HG02610 (cell line): ENCODE measurements around the gene RABEP1.
A peak's percentile ranks its signal among the peaks of the same experiment; 100 is the strongest.

Experiments
- ATAC-seq: cut with Tn5 transposase; IDR thresholded peaks from one replicate; pipeline ENCODE4 v1.9.1; 2021; ENCODE audit warnings: mild to moderate bottlenecking, moderate library complexity; ENCODE audit not compliant: unreplicated experiment

Gene RABEP1

GRCh38 chr17:5361426-5361825, 79.3 kb downstream of the RABEP1 start:
- ATAC-seq: no peak

- no peak for ATAC-seq
Measured at GRCh38 chr17:5362162-5362811, 80.2 kb downstream of the RABEP1 start.

- ATAC-seq: no peak
Measured at GRCh38 chr17:5364156-5364555, 82.1 kb downstream of the RABEP1 start.

- ATAC-seq: no peak
Measured at GRCh38 chr17:5364696-5365095, 82.6 kb downstream of the RABEP1 start.

- ATAC-seq: no peak
Measured at GRCh38 chr17:5365831-5366230, 83.7 kb downstream of the RABEP1 start.

GRCh38 chr17:5370411-5370810, 88.3 kb downstream of the RABEP1 start:
- ATAC-seq: no peak

GRCh38 chr17:5373112-5373511, 91.0 kb downstream of the RABEP1 start:
- ATAC-seq: no peak

GRCh38 chr17:5378566-5379207, 96.6 kb downstream of the RABEP1 start:
- no peak for ATAC-seq

- no peak for ATAC-seq
Measured at GRCh38 chr17:5379351-5380107, 97.4 kb downstream of the RABEP1 start.

GRCh38 chr17:5380491-5381135, 98.5 kb downstream of the RABEP1 start:
- no peak for ATAC-seq

GRCh38 chr17:5381542-5381941, 99.5 kb downstream of the RABEP1 start:
- no peak for ATAC-seq

- no peak for ATAC-seq
Measured at GRCh38 chr17:5391678-5392077, 109.6 kb downstream of the RABEP1 start.

- no peak for ATAC-seq
Measured at GRCh38 chr17:5396612-5397011, 114.5 kb downstream of the RABEP1 start.

GRCh38 chr17:5399767-5400166, 117.7 kb downstream of the RABEP1 start:
- no peak for ATAC-seq

- ATAC-seq: no peak
Measured at GRCh38 chr17:5405400-5405799, 123.3 kb downstream of the RABEP1 start.

- ATAC-seq: no peak
Measured at GRCh38 chr17:5408186-5408585, 126.1 kb downstream of the RABEP1 start.

GRCh38 chr17:5410594-5411272, 128.6 kb downstream of the RABEP1 start:
- ATAC-seq: no peak

- no peak for ATAC-seq
Measured at GRCh38 chr17:5413682-5414081, 131.6 kb downstream of the RABEP1 start.

GRCh38 chr17:5416901-5417300, 134.8 kb downstream of the RABEP1 start:
- no peak for ATAC-seq

GRCh38 chr17:5418858-5419355, 136.8 kb downstream of the RABEP1 start:
- ATAC-seq: peak; percentile 30
